EL (cell line): ENCODE results near the gene SLC22A17.
A peak's percentile ranks its signal among the peaks of the same experiment; 100 is the strongest.

ENCODE experiments used
- DNase-seq: peaks from one replicate; pipeline ENCODE4 v3.0.0-alpha.2; 2016

The SLC22A17 gene

GRCh38 chr14:23302290-23303225 is 50.1 kb downstream of the SLC22A17 start, which contains the start of gene PPP1R3E:
Gene PPP1R3E, minus strand, starts transcription at chr14:23302859. Its CDS starts 283 bp downstream, at chr14:23302576.
- DNase-seq: peak; percentile 61

GRCh38 chr14:23301969-23302289 is 50.8 kb downstream of the SLC22A17 start:
- DNase-seq: no peak

- DNase-seq: peak; percentile 99
These were observed 51.3 kb downstream of the SLC22A17 start for GRCh38 chr14:23301288-23301968.

- peak; percentile 19 for DNase-seq
These were observed 51.9 kb downstream of the SLC22A17 start for GRCh38 chr14:23300687-23301223.

- DNase-seq: no peak
These were observed 52.6 kb downstream of the SLC22A17 start for GRCh38 chr14:23299986-23300686.

GRCh38 chr14:23299211-23299957 is 53.3 kb downstream of the SLC22A17 start:
- peak; percentile 53 for DNase-seq

GRCh38 chr14:23297611-23298277 is 54.9 kb downstream of the SLC22A17 start:
- no peak for DNase-seq

GRCh38 chr14:23297096-23297495 is 55.6 kb downstream of the SLC22A17 start:
- no peak for DNase-seq
